Peyer's patch (tissue), 4 donors: ENCODE data around the gene PLCB2. TPM values are rescaled to one million over a fixed set of nuclear protein-coding genes. Genes with fewer than 3 reads are reported as not detected.

Experiments used
- DNase-seq, 3 donors: peaks; one replicate each; pipeline ENCODE4 v3.0.0-alpha.2; 2017 to 2019
- H3K27ac ChIP-seq, 4 donors: fragments of 200-600 bp; sonication (generic); one replicate each; pipeline ENCODE4 v1.5.1; 2016 to 2019
- H3K27me3 ChIP-seq, 2 donors: fragments of 200-600 bp; sonication (generic); one replicate each; pipeline ENCODE4 v1.5.1; 2019
- H3K36me3 ChIP-seq, 3 donors: fragments of 200-600 bp; sonication (generic); one replicate each; pipeline ENCODE4 v1.5.1; 2016 to 2019
- H3K4me1 ChIP-seq, 4 donors: fragments of 200-600 bp; sonication (generic); one replicate each; pipeline ENCODE4 v1.5.1; 2016 to 2019
- H3K4me3 ChIP-seq, 4 donors: fragments of 200-600 bp; sonication (generic); 1 replicate in 3 of 4; 2 replicates in 1 of 4; pipeline ENCODE4 v1.5.1; 2016 to 2019; ENCODE audit warnings: mild to moderate bottlenecking in 1 of 4
- H3K9me3 ChIP-seq, 4 donors: fragments of 200-600 bp; sonication (generic); one replicate each; pipeline ENCODE4 v1.5.1; 2016 to 2019; ENCODE audit warnings: mild to moderate bottlenecking in 1 of 4
- CTCF ChIP-seq, 6 experiments: fragments of 450-650 bp in 4 of 6; fragments of 200-600 bp in 2 of 6; sonication (generic) in 1 of 6; IDR thresholded peaks; one replicate each; pipeline ENCODE4 v1.5.1; 2017 to 2019; ENCODE audit warnings: antibody characterized with exemption in 6 of 6, mild to moderate bottlenecking in 3 of 6, moderate library complexity in 1 of 6
- POLR2A ChIP-seq, 2 donors: fragments of 450-650 bp; IDR thresholded peaks; one replicate each; pipeline ENCODE4 v1.5.1; 2017; ENCODE audit warnings: antibody characterized with exemption in 2 of 2, mild to moderate bottlenecking in 2 of 2, moderate library complexity in 2 of 2
- total RNA-seq, 4 donors: library from RNA; depleted of rRNA; stranded (reverse); fragments of >200 nt; gene quantifications; one replicate each; pipeline ENCODE4 v1.1.0, GENCODE V29; 2016

Gene PLCB2
- total RNA-seq, 4 donors from 2014 or later: 12.3 to 101 (median 15.7) TPM

GRCh38 chr15:40339621-40339945 is 31.8 kb upstream of the PLCB2 start:
- peaks cover 0 to 14% (median 0%) of the 10 kb centered on the region in 3 donors for H3K36me3 ChIP-seq
- DNase-seq: no peak
- H3K27ac ChIP-seq: peak overlapping the region; percentile 71 to 94 (median 88)
- H3K4me1 ChIP-seq: peaks cover 2 to 95% (median 9%) of the 10 kb centered on the region in 4 donors
- no peaks in the 10 kb centered on the region for H3K9me3 ChIP-seq
- H3K27me3 ChIP-seq: no peaks in the 10 kb centered on the region
- peak overlapping the region in 3 of 4 donors; percentile 20 to 59 (median 55) for H3K4me3 ChIP-seq
- TF ChIP-seq POLR2A (IDR thresholded peaks at IDR 0.05) (no peak), CTCF (IDR thresholded peaks at IDR 0.05) (peak in 1 of 6 experiments; percentile 7)

GRCh38 chr15:40338921-40339620 is 31.3 kb upstream of the PLCB2 start:
- no peaks in the 10 kb centered on the region for H3K9me3 ChIP-seq
- peaks cover 4 to 95% (median 12%) of the 10 kb centered on the region in 4 donors for H3K4me1 ChIP-seq
- H3K27me3 ChIP-seq: no peaks in the 10 kb centered on the region
- H3K4me3 ChIP-seq: peak overlapping the region in 2 of 4 donors; percentile 55 to 59
- peaks cover 0 to 14% (median 0%) of the 10 kb centered on the region in 3 donors for H3K36me3 ChIP-seq
- DNase-seq: peak in 1 of 3 donors; percentile 53
- TF ChIP-seq CTCF (IDR thresholded peaks at IDR 0.05) (no peak), POLR2A (IDR thresholded peaks at IDR 0.05) (no peak)
- H3K27ac ChIP-seq: peak overlapping the region; percentile 71 to 94 (median 88)

- Histone ChIP-seq H3K27me3 (no peaks in the 10 kb centered on the region), H3K27ac (peak overlapping the region in 3 of 4 donors; percentile 31 to 92 (median 71)), H3K36me3 (peaks cover 0 to 14% (median 0%) of the 10 kb centered on the region in 3 donors), H3K4me3 (peak overlapping the region in 1 of 4 donors; percentile 55), H3K4me1 (peaks cover 4 to 91% (median 12%) of the 10 kb centered on the region in 4 donors), H3K9me3 (no peaks in the 10 kb centered on the region)
- TF ChIP-seq POLR2A (IDR thresholded peaks at IDR 0.05) (no peak), CTCF (IDR thresholded peaks at IDR 0.05) (peak; percentile 37 to 84 (median 72))
- peak; percentile 81 to 90 (median 81) for DNase-seq
Measured at GRCh38 chr15:40338041-40338657, 30.4 kb upstream of the PLCB2 start.

GRCh38 chr15:40337597-40337996 is 29.9 kb upstream of the PLCB2 start:
- peaks cover 0 to 14% (median 0%) of the 10 kb centered on the region in 3 donors for H3K36me3 ChIP-seq
- peak in 1 of 3 donors; percentile 50 for DNase-seq
- H3K4me1 ChIP-seq: peaks cover 4 to 92% (median 12%) of the 10 kb centered on the region in 4 donors
- peak overlapping the region in 3 of 4 donors; percentile 5 to 92 (median 31) for H3K27ac ChIP-seq
- no peaks in the 10 kb centered on the region for H3K9me3 ChIP-seq
- H3K4me3 ChIP-seq: no peak overlapping the region
- no peak for TF ChIP-seq POLR2A (IDR thresholded peaks at IDR 0.05)
- no peak for TF ChIP-seq CTCF (IDR thresholded peaks at IDR 0.05)
- H3K27me3 ChIP-seq: no peaks in the 10 kb centered on the region

GRCh38 chr15:40336744-40337122 is 29.0 kb upstream of the PLCB2 start:
- H3K27ac ChIP-seq: peak overlapping the region in 1 of 4 donors; percentile 6
- H3K9me3 ChIP-seq: no peaks in the 10 kb centered on the region
- peaks cover 4 to 93% (median 12%) of the 10 kb centered on the region in 4 donors for H3K4me1 ChIP-seq

More at GRCh38 chr15:40336744-40337122, 29.0 kb upstream of the PLCB2 start:
- Histone ChIP-seq H3K36me3 (peaks cover 0 to 14% (median 0%) of the 10 kb centered on the region in 3 donors), H3K4me3 (no peak overlapping the region), H3K27me3 (no peaks in the 10 kb centered on the region)
- peak in 2 of 3 donors; percentile 40 to 63 for DNase-seq
- no peak for TF ChIP-seq CTCF (IDR thresholded peaks at IDR 0.05)
- TF ChIP-seq POLR2A (IDR thresholded peaks at IDR 0.05): no peak
